ENCODE results near the gene GCNT2.

DNA sequence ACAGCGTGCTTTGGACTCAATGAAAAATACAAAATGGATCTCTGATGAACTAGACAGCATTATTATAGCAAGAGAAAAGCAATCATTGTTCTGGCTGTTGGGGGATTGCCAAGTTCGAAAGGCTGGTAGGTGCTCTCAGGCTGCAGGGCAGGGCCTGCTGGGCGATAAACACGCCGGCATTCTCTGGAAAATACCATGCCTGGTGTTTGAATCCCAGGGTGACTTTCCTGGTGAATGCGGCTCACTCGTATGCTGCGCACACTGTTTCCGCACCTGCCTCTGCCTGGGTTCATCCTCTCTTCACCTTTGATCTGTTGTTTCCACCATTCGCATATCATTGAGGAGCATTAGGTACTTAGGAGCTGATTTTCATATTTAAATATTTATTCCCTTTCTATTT, 37.4 kb downstream of the GCNT2 start:
- no peak for TF ChIP-seq POLR2A (IDR thresholded peaks at IDR 0.05)
- TF ChIP-seq CTCF (IDR thresholded peaks at IDR 0.05), result no peak
